Measurements from ENCODE around the gene C10orf90. TPM values are rescaled to one million over a fixed set of nuclear protein-coding genes. Genes with fewer than 3 reads are reported as not detected.

Gene C10orf90
- total RNA-seq, 6 donors from 2014 or later = 1.0 TPM; not detected in 5

- ATAC-seq (ENCODE audit: low FRiP score in 2 of 2) (no peak), DNase-seq (no peak)
- no peaks in the 10 kb centered on the region for H3K27me3 ChIP-seq
- no peak overlapping the region for H3K27ac ChIP-seq
- no peak overlapping the region for H3K4me3 ChIP-seq
- WGBS, 2 donors = 82 to 83% methylated on average over 7 of the region's 7 CpGs
- no peaks in the 10 kb centered on the region for H3K4me1 ChIP-seq
- no peaks in the 10 kb centered on the region for H3K9me3 ChIP-seq
- no peak for TF ChIP-seq CTCF (IDR thresholded peaks at IDR 0.05)
- no peak for TF ChIP-seq EP300 (IDR thresholded peaks at IDR 0.05)
- TF ChIP-seq POLR2A (IDR thresholded peaks at IDR 0.05) = no peak
- no peak for TF ChIP-seq POLR2AphosphoS5 (IDR thresholded peaks at IDR 0.05)
- H3K36me3 ChIP-seq = no peaks in the 10 kb centered on the region
These were observed 88.8 kb downstream of the C10orf90 start for GRCh38 chr10:126581648-126582046.

- H3K36me3 ChIP-seq = no peaks in the 10 kb centered on the region
- no peak for DNase-seq
- H3K4me3 ChIP-seq = no peak overlapping the region
- TF ChIP-seq POLR2AphosphoS5 (IDR thresholded peaks at IDR 0.05) = no peak
- no peak for TF ChIP-seq CTCF (IDR thresholded peaks at IDR 0.05)
- TF ChIP-seq POLR2A (IDR thresholded peaks at IDR 0.05) = no peak
- TF ChIP-seq EP300 (IDR thresholded peaks at IDR 0.05) = no peak
- no peaks in the 10 kb centered on the region for H3K4me1 ChIP-seq
- peaks cover 0 to 2% (median 0%) of the 10 kb centered on the region in 4 donors for H3K9me3 ChIP-seq
- no peak overlapping the region for H3K27ac ChIP-seq
- no peak for ATAC-seq (ENCODE audit: low FRiP score in 2 of 2)
- WGBS, 2 donors = 80 to 81% methylated on average over 10 of the region's 10 CpGs
- H3K27me3 ChIP-seq = no peaks in the 10 kb centered on the region
These were observed 89.4 kb downstream of the C10orf90 start for GRCh38 chr10:126580873-126581647.

GRCh38 chr10:126576336-126576735 is 94.2 kb downstream of the C10orf90 start:
- ATAC-seq (ENCODE audit: low FRiP score in 2 of 2) (no peak), DNase-seq (no peak)
- 67 to 71% methylated on average over 1 of the region's 2 CpGs for WGBS, 2 donors
- Histone ChIP-seq H3K27me3 (no peaks in the 10 kb centered on the region), H3K9me3 (peaks cover 0 to 4% (median 0%) of the 10 kb centered on the region in 4 donors), H3K4me3 (no peak overlapping the region), H3K36me3 (no peaks in the 10 kb centered on the region), H3K4me1 (no peaks in the 10 kb centered on the region), H3K27ac (no peak overlapping the region)
- TF ChIP-seq POLR2A (IDR thresholded peaks at IDR 0.05) (no peak), CTCF (IDR thresholded peaks at IDR 0.05) (no peak), EP300 (IDR thresholded peaks at IDR 0.05) (no peak), POLR2AphosphoS5 (IDR thresholded peaks at IDR 0.05) (no peak)

- H3K36me3 ChIP-seq = no peaks in the 10 kb centered on the region
- H3K4me3 ChIP-seq = no peak overlapping the region
- no peaks in the 10 kb centered on the region for H3K27me3 ChIP-seq
- DNase-seq (peak in 1 of 2 donors; percentile 24), ATAC-seq (ENCODE audit: low FRiP score in 2 of 2) (peak in 1 of 2 donors; percentile 25)
- no peak overlapping the region for H3K27ac ChIP-seq
- 67 to 73% methylated on average over 9 to 12 of the region's 12 CpGs for WGBS, 2 donors
- peaks cover 0 to under 1% (median 0%) of the 10 kb centered on the region in 4 donors for H3K9me3 ChIP-seq
- TF ChIP-seq EP300 (IDR thresholded peaks at IDR 0.05) (no peak), POLR2AphosphoS5 (IDR thresholded peaks at IDR 0.05) (no peak), POLR2A (IDR thresholded peaks at IDR 0.05) (no peak), CTCF (IDR thresholded peaks at IDR 0.05) (no peak)
- no peaks in the 10 kb centered on the region for H3K4me1 ChIP-seq
These were observed 99.6 kb downstream of the C10orf90 start for GRCh38 chr10:126570621-126571602.
